ENCODE measurements around the gene PNKD.

DNA sequence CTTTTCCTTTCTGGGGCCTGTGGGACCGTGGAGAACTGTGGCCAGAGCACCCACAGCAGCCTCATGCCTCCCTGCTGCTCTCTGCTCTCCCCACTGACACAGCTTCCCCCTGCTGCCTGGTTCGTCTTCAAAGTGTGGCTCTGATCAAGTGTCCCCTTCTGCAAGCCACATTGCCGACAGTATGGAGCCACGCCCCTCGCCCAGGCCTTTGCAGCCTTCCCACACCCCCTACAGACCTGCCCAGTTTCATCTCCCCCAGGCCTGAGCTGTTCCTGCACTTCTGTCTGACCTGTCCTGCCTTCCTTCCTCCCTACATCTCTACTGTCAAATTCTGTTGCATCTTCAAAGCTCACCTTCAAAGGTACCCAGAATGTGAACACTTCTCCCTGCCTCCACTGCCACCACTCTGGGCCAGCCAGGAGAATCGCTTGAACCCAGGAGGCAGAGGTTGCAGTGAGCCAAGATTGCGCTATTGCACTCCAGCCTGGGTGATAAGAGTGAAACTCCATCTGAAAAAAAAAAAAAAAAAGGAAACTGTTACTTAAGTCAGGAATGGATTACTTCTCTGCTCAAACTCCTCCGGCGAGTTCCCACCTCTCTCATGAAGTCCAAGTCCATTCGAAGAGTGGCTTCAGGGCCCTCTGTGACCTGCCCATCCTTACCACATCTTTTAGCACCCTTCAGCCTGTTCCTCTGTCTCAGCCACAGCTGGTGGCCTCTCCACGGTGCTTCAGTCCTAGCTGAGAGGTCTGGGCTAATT lies 57.3 kb downstream of the PNKD start:
- TF ChIP-seq, protein P1, sequence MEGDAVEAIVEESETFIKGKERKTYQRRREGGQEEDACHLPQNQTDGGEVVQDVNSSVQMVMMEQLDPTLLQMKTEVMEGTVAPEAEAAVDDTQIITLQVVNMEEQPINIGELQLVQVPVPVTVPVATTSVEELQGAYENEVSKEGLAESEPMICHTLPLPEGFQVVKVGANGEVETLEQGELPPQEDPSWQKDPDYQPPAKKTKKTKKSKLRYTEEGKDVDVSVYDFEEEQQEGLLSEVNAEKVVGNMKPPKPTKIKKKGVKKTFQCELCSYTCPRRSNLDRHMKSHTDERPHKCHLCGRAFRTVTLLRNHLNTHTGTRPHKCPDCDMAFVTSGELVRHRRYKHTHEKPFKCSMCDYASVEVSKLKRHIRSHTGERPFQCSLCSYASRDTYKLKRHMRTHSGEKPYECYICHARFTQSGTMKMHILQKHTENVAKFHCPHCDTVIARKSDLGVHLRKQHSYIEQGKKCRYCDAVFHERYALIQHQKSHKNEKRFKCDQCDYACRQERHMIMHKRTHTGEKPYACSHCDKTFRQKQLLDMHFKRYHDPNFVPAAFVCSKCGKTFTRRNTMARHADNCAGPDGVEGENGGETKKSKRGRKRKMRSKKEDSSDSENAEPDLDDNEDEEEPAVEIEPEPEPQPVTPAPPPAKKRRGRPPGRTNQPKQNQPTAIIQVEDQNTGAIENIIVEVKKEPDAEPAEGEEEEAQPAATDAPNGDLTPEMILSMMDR (IDR thresholded peaks at IDR 0.05) = no peak
- TF ChIP-seq POLR2A (IDR thresholded peaks at IDR 0.05) = no peak
- no peak for TF ChIP-seq POLR2AphosphoS5 (IDR thresholded peaks at IDR 0.05)
